Kidney epithelial cell (primary cell): ENCODE measurements around the gene SELPLG. TPM values are rescaled to one million over a fixed set of nuclear protein-coding genes. Genes with fewer than 3 reads are reported as not detected.

Source experiments
- DNase-seq: peaks from one replicate; pipeline ENCODE4 v3.0.0-alpha.2; 2010; ENCODE audit warnings: low read depth
- H3K27me3 ChIP-seq: 2 replicates; pipeline ENCODE4 v1.6.0; 2011; ENCODE audit warnings: low read length; ENCODE audit not compliant: control insufficient read depth, insufficient read depth
- H3K36me3 ChIP-seq: 2 replicates; pipeline ENCODE4 v1.5.1; 2011; ENCODE audit warnings: low read length; ENCODE audit not compliant: control insufficient read depth, insufficient read depth
- H3K4me3 ChIP-seq: 2 replicates; pipeline ENCODE4 v1.5.1; 2011; ENCODE audit warnings: low read depth, mild to moderate bottlenecking, control low read depth, low read length
- total RNA-seq: library from RNA; depleted of rRNA; stranded (reverse); fragments of >200 nt; gene quantifications from 2 replicates; pipeline ENCODE4 v1.2.3, GENCODE V29; 2015
- TF ChIP-seq, protein P1 (sequence below): IDR thresholded peaks from 2 replicates; pipeline ENCODE4 v1.5.1; 2011; ENCODE audit warnings: mild to moderate bottlenecking, moderate library complexity, low read length, control low read depth, inconsistent platforms; ENCODE audit not compliant: insufficient read depth, poor library complexity, severe bottlenecking

SELPLG gene
- total RNA-seq, 1 donor from 2014 or later, result 0.42 TPM

DNA sequence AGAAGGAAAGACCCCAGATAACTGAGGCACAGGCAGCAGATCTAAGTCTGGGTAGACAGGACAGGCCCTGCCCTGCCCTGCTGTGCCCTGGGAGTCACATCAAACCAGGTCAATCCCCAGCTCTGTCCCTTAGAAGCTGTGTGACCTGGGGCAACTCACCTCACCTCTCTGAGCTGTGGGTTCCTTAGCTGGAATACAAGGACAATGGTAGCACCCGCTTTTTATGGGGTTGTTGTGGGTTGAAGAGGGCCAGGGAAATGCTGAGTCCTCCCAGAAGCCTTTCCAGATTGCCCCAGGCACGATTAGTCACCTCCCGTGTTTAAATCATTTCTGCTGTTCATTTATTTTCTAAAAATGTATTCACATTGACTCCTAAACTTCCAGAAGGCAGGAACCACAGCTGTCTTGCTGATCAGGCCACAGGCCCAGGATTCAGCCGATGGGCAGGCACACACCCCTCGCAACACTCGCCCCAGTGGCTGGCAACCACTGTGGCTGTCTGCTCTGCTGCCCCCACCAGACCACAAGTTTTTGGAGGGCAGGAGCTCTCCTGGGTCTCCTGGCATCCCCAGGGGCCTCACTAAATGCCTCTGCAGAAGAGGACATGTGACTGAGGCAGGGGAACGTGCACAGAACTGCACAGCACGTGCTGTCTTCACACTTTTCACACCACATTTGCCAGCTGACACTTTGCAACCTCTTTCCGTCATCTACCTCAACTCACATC is 3.0 kb downstream of the SELPLG start:
- Histone ChIP-seq H3K4me3 (no peak overlapping the region), H3K27me3 (no peaks in the 10 kb centered on the region), H3K36me3 (no peaks in the 10 kb centered on the region)
- DNase-seq, result no peak
- TF ChIP-seq, protein P1, sequence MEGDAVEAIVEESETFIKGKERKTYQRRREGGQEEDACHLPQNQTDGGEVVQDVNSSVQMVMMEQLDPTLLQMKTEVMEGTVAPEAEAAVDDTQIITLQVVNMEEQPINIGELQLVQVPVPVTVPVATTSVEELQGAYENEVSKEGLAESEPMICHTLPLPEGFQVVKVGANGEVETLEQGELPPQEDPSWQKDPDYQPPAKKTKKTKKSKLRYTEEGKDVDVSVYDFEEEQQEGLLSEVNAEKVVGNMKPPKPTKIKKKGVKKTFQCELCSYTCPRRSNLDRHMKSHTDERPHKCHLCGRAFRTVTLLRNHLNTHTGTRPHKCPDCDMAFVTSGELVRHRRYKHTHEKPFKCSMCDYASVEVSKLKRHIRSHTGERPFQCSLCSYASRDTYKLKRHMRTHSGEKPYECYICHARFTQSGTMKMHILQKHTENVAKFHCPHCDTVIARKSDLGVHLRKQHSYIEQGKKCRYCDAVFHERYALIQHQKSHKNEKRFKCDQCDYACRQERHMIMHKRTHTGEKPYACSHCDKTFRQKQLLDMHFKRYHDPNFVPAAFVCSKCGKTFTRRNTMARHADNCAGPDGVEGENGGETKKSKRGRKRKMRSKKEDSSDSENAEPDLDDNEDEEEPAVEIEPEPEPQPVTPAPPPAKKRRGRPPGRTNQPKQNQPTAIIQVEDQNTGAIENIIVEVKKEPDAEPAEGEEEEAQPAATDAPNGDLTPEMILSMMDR, result no peak

DNA sequence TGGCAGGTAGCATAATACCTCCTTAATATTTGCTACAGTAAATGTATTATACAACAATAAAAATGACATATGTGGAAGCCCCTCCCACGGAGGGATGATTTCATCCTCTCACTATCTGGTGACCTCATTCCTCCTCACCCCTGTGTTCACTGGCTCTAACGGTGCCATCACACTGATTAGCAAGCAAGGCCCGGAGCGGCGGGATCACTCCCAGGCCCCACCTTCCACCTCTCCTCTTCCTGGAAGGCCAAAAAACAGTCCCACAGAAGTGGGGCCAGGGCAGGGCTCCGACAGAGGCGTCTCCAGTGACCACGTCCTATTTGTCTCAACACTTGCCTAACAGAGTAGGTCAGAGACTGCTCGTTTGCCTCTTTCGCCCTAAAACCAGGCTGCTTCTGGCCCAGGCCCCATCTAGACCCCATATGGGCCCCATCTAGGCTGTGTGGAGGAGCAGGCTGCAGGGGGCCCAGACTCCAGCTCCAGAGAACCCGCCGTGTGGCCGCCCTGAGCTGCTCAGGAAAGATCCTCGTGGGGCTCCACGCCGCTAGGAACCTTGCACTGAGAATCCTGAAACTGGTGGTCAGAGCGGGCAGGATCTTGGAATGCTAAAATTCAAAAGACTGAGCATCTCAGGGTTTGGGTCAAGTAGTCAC is 3.7 kb downstream of the SELPLG start:
- no peak overlapping the region for H3K4me3 ChIP-seq
- DNase-seq, result no peak
- TF ChIP-seq, protein P1, result no peak

DNA sequence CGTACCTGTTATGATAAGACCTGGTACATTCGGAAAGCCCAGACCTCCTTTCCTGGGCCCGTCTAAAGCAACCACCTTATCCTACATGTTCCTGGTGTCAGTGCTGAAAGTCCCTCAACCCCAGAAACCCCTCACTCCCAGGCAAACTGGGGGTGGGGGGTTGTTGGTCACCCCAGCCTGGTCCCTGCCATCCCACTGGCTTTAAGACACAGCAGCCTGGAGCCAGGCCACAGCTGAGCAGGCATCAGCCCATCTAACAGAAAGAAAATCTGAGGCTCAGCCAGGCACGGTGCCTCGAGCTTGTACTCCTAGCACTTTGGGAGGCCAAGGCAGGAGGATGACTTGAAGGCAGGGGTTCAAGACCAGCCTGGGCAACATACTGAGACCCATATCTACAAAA is 4.5 kb downstream of the SELPLG start:
- Histone ChIP-seq H3K36me3 (no peaks in the 10 kb centered on the region), H3K4me3 (no peak overlapping the region), H3K27me3 (no peaks in the 10 kb centered on the region)
- TF ChIP-seq, protein P1, result no peak
- DNase-seq, result no peak

More for the DNA sequence above, 3.7 kb downstream of the SELPLG start:
- Histone ChIP-seq H3K36me3 (no peaks in the 10 kb centered on the region), H3K27me3 (no peaks in the 10 kb centered on the region)

- Histone ChIP-seq H3K27me3 (no peaks in the 10 kb centered on the region), H3K36me3 (no peaks in the 10 kb centered on the region), H3K4me3 (no peak overlapping the region)
- no peak for DNase-seq
- TF ChIP-seq, protein P1, result no peak
Observed at GRCh38 chr12:108627134-108627920, 6.4 kb downstream of the SELPLG start.

GRCh38 chr12:108625228-108625627 is 8.5 kb downstream of the SELPLG start:
- TF ChIP-seq, protein P1, result no peak
- no peak for DNase-seq

More at GRCh38 chr12:108625228-108625627, 8.5 kb downstream of the SELPLG start:
- Histone ChIP-seq H3K36me3 (no peaks in the 10 kb centered on the region), H3K4me3 (no peak overlapping the region), H3K27me3 (no peaks in the 10 kb centered on the region)
